Ishikawa (cell line): Measurements from ENCODE around the gene FBF1.

Experiments
- CEBPB ChIP-seq: IDR thresholded peaks from 2 replicates; pipeline ENCODE4 v1.6.1; 2012
- CREB1 ChIP-seq: IDR thresholded peaks from 2 replicates; pipeline ENCODE4 v1.6.1; 2012; ENCODE audit warnings: low read depth
- EGR1 ChIP-seq: IDR thresholded peaks from 2 replicates; pipeline ENCODE4 v1.6.1; 2012
- EP300 ChIP-seq: IDR thresholded peaks from 2 replicates; pipeline ENCODE4 v1.6.1; 2012; ENCODE audit warnings: borderline replicate concordance
- FOXM1 ChIP-seq: IDR thresholded peaks from 2 replicates; pipeline ENCODE4 v1.6.1; 2012; ENCODE audit warnings: low read depth, borderline replicate concordance
- NFIC ChIP-seq: IDR thresholded peaks from 2 replicates; pipeline ENCODE4 v1.6.1; 2012
- RAD21 ChIP-seq: IDR thresholded peaks from 2 replicates; pipeline ENCODE4 v1.6.1; 2012; ENCODE audit warnings: low read depth
- TAF1 ChIP-seq: IDR thresholded peaks from 2 replicates; pipeline ENCODE4 v1.6.1; 2012; ENCODE audit warnings: low read depth, mild to moderate bottlenecking
- TCF12 ChIP-seq: IDR thresholded peaks from 2 replicates; pipeline ENCODE4 v1.6.1; 2012; ENCODE audit warnings: low read depth
- TEAD4 ChIP-seq: IDR thresholded peaks from 2 replicates; pipeline ENCODE4 v1.6.1; 2012
- YY1 ChIP-seq: IDR thresholded peaks from 2 replicates; pipeline ENCODE4 v1.6.1; 2012; ENCODE audit warnings: low read depth
- ZBTB7A ChIP-seq: IDR thresholded peaks from 2 replicates; pipeline ENCODE4 v1.6.1; 2012; ENCODE audit warnings: low read depth
- TF ChIP-seq, protein P1 (sequence below): IDR thresholded peaks from 2 replicates; pipeline ENCODE4 v1.6.1; 2012
- TF ChIP-seq, protein P2 (sequence below): IDR thresholded peaks from 2 replicates; pipeline ENCODE4 v1.6.1; 2012
- TF ChIP-seq, protein P3 (sequence below): IDR thresholded peaks from 2 replicates; pipeline ENCODE4 v1.6.1; 2012; ENCODE audit warnings: low read depth, mild to moderate bottlenecking

FBF1 gene

DNA sequence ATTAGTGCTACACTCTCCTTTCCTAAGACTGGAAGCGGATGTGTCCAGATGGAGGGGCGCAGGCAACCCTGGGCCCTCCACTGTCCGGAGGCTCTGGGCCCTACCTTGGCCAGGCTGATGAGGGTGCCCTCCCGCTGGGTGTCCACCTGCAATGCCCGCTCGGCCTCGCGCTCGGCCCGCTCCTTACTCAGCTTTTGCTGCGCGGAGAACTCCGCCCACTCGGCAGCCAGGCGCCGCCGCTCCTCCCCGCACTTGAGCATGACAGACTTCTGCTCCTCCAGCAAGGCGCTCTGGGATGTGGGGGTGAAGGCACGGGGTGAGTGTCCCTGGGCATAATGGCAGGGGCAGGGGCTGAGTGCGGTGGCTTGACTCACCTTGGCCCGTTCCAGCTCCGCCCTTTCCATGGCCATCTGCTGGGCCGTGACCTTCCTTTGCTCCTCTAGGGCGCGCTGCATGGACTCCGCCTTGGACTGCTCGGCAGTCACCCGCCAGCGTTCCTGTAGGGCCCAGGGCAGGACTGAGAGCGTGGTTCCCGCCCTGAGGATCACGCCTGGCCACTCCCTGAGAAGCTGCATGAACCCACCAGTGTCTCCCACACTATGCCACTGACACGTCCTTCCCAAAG is 26.1 kb downstream of the FBF1 start:
- TF ChIP-seq RAD21 (no peak), CREB1 (no peak), EGR1 (no peak), YY1 (no peak)
- TF ChIP-seq, protein P1, sequence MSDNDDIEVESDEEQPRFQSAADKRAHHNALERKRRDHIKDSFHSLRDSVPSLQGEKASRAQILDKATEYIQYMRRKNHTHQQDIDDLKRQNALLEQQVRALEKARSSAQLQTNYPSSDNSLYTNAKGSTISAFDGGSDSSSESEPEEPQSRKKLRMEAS = no peak
- TF ChIP-seq, protein P2, sequence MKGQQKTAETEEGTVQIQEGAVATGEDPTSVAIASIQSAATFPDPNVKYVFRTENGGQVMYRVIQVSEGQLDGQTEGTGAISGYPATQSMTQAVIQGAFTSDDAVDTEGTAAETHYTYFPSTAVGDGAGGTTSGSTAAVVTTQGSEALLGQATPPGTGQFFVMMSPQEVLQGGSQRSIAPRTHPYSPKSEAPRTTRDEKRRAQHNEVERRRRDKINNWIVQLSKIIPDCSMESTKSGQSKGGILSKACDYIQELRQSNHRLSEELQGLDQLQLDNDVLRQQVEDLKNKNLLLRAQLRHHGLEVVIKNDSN = no peak
- TF ChIP-seq, protein P3, sequence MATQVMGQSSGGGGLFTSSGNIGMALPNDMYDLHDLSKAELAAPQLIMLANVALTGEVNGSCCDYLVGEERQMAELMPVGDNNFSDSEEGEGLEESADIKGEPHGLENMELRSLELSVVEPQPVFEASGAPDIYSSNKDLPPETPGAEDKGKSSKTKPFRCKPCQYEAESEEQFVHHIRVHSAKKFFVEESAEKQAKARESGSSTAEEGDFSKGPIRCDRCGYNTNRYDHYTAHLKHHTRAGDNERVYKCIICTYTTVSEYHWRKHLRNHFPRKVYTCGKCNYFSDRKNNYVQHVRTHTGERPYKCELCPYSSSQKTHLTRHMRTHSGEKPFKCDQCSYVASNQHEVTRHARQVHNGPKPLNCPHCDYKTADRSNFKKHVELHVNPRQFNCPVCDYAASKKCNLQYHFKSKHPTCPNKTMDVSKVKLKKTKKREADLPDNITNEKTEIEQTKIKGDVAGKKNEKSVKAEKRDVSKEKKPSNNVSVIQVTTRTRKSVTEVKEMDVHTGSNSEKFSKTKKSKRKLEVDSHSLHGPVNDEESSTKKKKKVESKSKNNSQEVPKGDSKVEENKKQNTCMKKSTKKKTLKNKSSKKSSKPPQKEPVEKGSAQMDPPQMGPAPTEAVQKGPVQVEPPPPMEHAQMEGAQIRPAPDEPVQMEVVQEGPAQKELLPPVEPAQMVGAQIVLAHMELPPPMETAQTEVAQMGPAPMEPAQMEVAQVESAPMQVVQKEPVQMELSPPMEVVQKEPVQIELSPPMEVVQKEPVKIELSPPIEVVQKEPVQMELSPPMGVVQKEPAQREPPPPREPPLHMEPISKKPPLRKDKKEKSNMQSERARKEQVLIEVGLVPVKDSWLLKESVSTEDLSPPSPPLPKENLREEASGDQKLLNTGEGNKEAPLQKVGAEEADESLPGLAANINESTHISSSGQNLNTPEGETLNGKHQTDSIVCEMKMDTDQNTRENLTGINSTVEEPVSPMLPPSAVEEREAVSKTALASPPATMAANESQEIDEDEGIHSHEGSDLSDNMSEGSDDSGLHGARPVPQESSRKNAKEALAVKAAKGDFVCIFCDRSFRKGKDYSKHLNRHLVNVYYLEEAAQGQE = no peak

DNA sequence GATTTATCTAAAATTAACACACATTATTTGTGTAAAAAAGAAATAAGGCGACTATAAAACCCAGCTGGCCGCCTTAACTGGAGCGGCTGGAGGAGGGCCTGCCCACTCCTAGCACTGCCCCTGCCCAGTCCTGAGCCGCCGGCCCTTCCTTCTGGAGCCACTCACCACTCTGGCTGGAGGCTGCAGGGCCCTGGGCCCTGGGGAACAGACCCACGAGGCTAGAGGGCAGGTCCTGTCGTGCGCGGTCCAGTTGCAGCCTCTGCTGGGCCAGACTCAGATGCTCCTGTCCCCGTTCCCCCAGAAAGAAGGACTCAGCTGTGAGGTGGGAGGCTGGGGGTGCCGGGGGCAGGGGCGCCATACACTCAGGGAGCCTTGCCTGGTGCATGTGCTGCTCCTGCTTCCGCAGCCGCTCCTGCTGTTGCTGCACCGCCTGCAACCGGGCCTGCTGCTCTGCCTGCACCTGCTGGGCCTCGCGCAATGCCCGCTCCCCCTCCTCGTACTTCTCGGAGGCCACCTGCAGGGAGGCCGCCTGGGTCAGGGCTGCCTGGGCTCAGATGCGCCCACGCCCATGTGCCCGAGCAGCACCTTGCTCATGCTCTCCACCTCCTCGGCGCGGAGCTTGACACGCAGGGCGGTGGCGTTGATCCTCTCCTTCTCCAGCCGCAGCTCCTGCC is 27.2 kb downstream of the FBF1 start:
- TF ChIP-seq RAD21 (no peak), TEAD4 (no peak), TCF12 (no peak), ZBTB7A (no peak), CREB1 (no peak), TAF1 (no peak), EGR1 (no peak), EP300 (no peak), FOXM1 (no peak), CEBPB (no peak), NFIC (no peak), YY1 (no peak)
- TF ChIP-seq, protein P2 = no peak
- TF ChIP-seq, protein P1 = no peak
- TF ChIP-seq, protein P3 = no peak

DNA sequence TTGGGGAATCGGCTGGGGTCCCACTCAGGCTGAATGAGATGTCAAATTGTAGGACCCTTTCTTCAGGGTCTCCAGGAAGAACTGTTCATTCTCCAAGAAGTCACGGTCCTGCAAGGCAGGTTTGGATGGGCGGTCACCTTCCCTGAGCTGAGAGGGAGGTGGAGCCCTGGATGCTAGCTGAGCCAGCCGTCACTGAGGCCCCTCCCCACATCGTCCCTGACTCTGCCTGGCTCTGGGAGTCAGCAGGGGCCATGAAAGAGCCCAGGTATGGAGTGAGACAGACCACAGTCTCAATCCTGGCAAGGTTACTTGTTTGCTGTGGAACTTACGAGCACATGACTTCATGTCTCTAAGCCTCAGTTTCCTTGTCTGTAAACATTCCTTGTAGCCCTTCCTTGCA is 30.1 kb downstream of the FBF1 start:
- no peak for TF ChIP-seq CREB1
- TF ChIP-seq, protein P3 = no peak
- TF ChIP-seq TCF12 = no peak
- no peak for TF ChIP-seq NFIC
- TF ChIP-seq, protein P2 = no peak
- TF ChIP-seq EP300 = no peak

DNA sequence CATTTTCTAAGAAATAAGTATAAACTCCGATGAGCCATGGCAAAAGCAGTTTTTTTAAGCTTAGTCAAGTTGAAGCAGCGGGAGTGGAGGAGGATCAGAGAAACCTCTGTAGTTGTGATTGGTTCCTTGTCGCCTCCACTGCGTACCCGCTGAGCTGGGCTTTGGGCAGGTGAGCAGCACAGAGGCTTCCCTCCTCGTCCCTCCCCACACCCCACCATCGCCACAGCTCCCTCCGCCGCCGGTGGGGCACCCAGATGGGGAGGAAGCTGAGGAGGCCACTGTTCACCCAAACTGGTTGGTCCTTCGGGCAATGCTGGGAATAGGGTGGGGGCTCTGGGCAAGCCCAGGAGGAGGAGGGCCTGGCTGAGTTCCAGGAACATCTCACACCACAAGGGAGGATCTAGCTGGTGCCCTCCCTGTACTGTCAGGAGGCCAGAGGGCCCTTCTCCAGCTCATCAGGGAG is 31.0 kb downstream of the FBF1 start:
- TF ChIP-seq TCF12 (no peak), EP300 (no peak), CEBPB (no peak), EGR1 (no peak), NFIC (no peak), RAD21 (no peak), FOXM1 (no peak), ZBTB7A (no peak), TAF1 (no peak), CREB1 (no peak), TEAD4 (no peak), YY1 (no peak)
- TF ChIP-seq, protein P2 = no peak
- TF ChIP-seq, protein P3 = no peak
- TF ChIP-seq, protein P1 = no peak
